HG02840 (cell line): ENCODE measurements around the gene NRAP.

Experiments
- ATAC-seq: cut with Tn5 transposase; IDR thresholded peaks from one replicate; pipeline ENCODE4 v1.9.1; 2021; ENCODE audit warnings: mild to moderate bottlenecking, moderate library complexity, moderate number of reproducible peaks; ENCODE audit not compliant: unreplicated experiment, low FRiP score

The NRAP gene

GRCh38 chr10:113610631-113611601 is 52.9 kb downstream of the NRAP start:
- no peak for ATAC-seq

GRCh38 chr10:113609704-113610108 is 54.1 kb downstream of the NRAP start:
- no peak for ATAC-seq

GRCh38 chr10:113605268-113605978 is 58.4 kb downstream of the NRAP start:
- ATAC-seq = no peak

GRCh38 chr10:113604572-113604971 is 59.3 kb downstream of the NRAP start:
- no peak for ATAC-seq

GRCh38 chr10:113603057-113603777 is 60.6 kb downstream of the NRAP start:
- ATAC-seq = no peak

- ATAC-seq = no peak
Observed at GRCh38 chr10:113600569-113600968, 63.3 kb downstream of the NRAP start.

GRCh38 chr10:113594652-113595051 is 69.2 kb downstream of the NRAP start:
- no peak for ATAC-seq

GRCh38 chr10:113592380-113592779 is 71.5 kb downstream of the NRAP start:
- ATAC-seq = no peak

GRCh38 chr10:113590581-113590980 is 73.3 kb downstream of the NRAP start:
- no peak for ATAC-seq

GRCh38 chr10:113589201-113589770 is 74.6 kb downstream of the NRAP start:
- no peak for ATAC-seq

GRCh38 chr10:113585949-113586348 is 77.9 kb downstream of the NRAP start:
- ATAC-seq = no peak

GRCh38 chr10:113583571-113583970 is 80.3 kb downstream of the NRAP start:
- ATAC-seq = no peak

- ATAC-seq = no peak
Observed at GRCh38 chr10:113581092-113581491, 82.7 kb downstream of the NRAP start.

GRCh38 chr10:113578773-113579172 is 85.1 kb downstream of the NRAP start:
- no peak for ATAC-seq

- ATAC-seq = no peak
Observed at GRCh38 chr10:113576852-113577251, 87.0 kb downstream of the NRAP start.

- ATAC-seq = no peak
Observed at GRCh38 chr10:113573368-113573767, 90.5 kb downstream of the NRAP start.

GRCh38 chr10:113572520-113573290 is 91.1 kb downstream of the NRAP start:
- no peak for ATAC-seq

- ATAC-seq = no peak
Observed at GRCh38 chr10:113569576-113569975, 94.3 kb downstream of the NRAP start.

GRCh38 chr10:113566888-113567287 is 97.0 kb downstream of the NRAP start:
- no peak for ATAC-seq

- ATAC-seq = no peak
Observed at GRCh38 chr10:113565364-113565763, 98.5 kb downstream of the NRAP start.
